ENCODE measurements around the gene SNX13.

GRCh38 chr7:17940302-17940883 is at the start of gene SNX13:
- TF ChIP-seq POLR2A (IDR thresholded peaks at IDR 0.05) (peak; percentile 68 to 75), CTCF (IDR thresholded peaks at IDR 0.05) (peak in 2 of 6 experiments; percentile 6 to 19)
